Mucosa of descending colon (tissue), 3 donors: ENCODE measurements around the gene PRSS33. TPM values are rescaled to one million over a fixed set of nuclear protein-coding genes. Genes with fewer than 3 reads are reported as not detected.

Source experiments
- ATAC-seq: fragments of 200-7000 bp; cut with Tn5 transposase; one replicate; pipeline ENCODE4 v1.9.1; 2020; ENCODE audit warnings: mild to moderate bottlenecking, moderate library complexity
- DNase-seq, 3 donors: peaks; one replicate each; pipeline ENCODE4 v3.0.0-alpha.2; 2020
- H3K36me3 ChIP-seq: fragments of 200-600 bp; one replicate; pipeline ENCODE4 v1.8.0; 2021; ENCODE audit warnings: low read depth, mild to moderate bottlenecking
- H3K4me1 ChIP-seq: fragments of 200-600 bp; one replicate; pipeline ENCODE4 v1.8.0; 2021; ENCODE audit warnings: low read depth, mild to moderate bottlenecking
- H3K4me3 ChIP-seq: fragments of 200-600 bp; one replicate; pipeline ENCODE4 v1.8.0; 2021; ENCODE audit warnings: mild to moderate bottlenecking
- H3K9me3 ChIP-seq: fragments of 200-600 bp; one replicate; pipeline ENCODE4 v1.8.0; 2021; ENCODE audit warnings: mild to moderate bottlenecking
- CTCF ChIP-seq: fragments of 200-600 bp; IDR thresholded peaks from one replicate; pipeline ENCODE4 v1.8.0; 2022; ENCODE audit warnings: antibody characterized with exemption, mild to moderate bottlenecking
- intact Hi-C, 2 donors: fragments of 100-400 bp; cut with DNase I in 1 of 2; cut with micrococcal nuclease in 1 of 2; formaldehyde crosslinking; loops; one replicate each; pipeline versions ENCODE4 v1.11.0 to v1.11.1; 2022; cut with DNase I, micrococcal nuclease
- total RNA-seq, 3 donors: library from RNA; stranded (reverse); fragmentation: NEBNext Ultra II Directional in 2 of 3; extraction: Animal tissue kit (Norgen Biotek cat#: 25700) in 2 of 3; gene quantifications; one replicate each; pipeline versions ENCODE4 v1.2.1 to v1.2.4, GENCODE V29; 2021 to 2023
- donor health status: DM: no; HTN: no; CAD: no; lungs with moderate emphysema.
- donor health status: DM: no; HTN: no; CAD: no.
- donor health status: DM: no; HTN: yes; CAD: no.

Gene PRSS33
- total RNA-seq, 3 donors from 2014 or later, result not detected

DNA sequence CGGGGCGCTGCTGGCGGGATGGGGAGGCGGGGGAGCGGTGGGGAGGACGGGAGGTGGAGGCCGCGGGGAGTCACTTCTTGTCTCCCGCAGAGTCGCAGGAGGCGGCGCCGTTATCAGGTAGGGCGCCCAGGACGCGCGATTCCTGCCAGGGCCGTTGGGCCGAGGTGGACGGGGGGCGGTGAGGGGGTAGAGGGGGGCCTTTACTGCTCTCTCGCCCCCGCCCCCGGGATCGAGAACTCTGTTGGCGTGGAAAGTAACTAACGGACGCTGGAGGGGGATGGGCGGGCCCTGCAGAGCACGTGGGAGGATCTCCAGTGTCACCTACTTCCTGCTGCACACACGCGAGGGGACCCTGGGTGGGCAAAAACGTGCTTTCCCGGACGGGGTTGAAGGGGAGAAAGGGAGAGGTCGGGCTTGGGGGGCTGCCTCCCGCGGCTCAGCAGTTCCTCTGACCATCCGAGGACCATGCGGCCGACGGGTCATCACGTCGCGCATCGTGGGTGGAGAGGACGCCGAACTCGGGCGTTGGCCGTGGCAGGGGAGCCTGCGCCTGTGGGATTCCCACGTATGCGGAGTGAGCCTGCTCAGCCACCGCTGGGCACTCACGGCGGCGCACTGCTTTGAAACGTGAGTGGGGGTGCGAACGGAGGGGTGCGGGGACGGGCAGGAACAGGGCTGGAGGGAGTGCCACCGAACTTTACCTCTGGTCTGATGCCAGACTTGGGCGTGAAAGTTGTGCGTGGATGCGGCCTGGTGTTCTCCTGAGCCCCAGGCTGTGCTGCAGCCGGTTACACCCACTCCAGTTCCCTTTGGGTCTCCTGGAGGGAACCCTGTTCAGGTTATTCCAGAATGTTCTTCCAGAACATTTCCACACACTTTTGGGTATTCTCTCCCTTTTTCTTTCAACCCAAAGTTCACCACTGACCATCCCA is 30.2 kb upstream of the PRSS33 start:
- no peaks in the 10 kb centered on the region for H3K4me1 ChIP-seq
- no peak overlapping the region for H3K4me3 ChIP-seq
- no peaks in the 10 kb centered on the region for H3K9me3 ChIP-seq
- intact Hi-C loops, result no loop called here
- ATAC-seq (no peak), DNase-seq (peak in 1 of 3 donors; percentile 24)
- H3K36me3 ChIP-seq, result no peaks in the 10 kb centered on the region
- TF ChIP-seq CTCF, result no peak

DNA sequence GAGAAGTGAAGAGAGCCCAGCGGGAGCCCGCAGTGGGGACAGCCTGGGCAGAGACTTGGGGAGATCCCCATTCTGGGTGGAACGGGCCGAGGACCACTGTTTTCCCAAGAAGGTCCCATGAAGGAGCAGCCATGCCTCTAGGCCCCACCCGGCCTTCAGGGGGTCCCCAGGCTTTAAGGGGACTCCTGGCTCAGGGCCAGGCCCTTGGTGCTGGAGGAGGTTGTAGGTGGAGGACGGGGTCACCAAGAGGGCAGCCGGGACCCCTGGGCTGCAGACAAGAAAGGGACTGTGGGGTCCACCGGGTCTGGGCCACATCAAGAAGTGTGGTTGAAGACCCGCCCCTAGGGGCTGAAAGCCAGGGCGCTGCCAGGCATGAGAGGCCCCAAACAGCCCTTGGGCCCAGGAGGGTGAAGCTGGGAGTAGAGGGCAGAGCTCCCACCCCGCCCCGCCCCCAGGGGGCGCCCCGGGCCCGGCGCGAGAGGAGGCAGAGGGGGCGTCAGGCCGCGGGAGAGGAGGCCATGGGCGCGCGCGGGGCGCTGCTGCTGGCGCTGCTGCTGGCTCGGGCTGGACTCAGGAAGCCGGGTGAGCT is 29.5 kb upstream of the PRSS33 start, which contains the start of gene PRSS21:
PRSS21 (plus strand) TSS at position 487 of the 589 bp plus-strand sequence; CDS start at position 519, 32 bp downstream.
- H3K36me3 ChIP-seq, result no peaks in the 10 kb centered on the region
- no peaks in the 10 kb centered on the region for H3K9me3 ChIP-seq
- DNase-seq, result peak in 1 of 3 donors; percentile 32
- H3K4me1 ChIP-seq, result no peaks in the 10 kb centered on the region
- peak; percentile 47 for ATAC-seq
- no peak within 1 kb of the TSS for H3K4me3 ChIP-seq
- intact Hi-C loops, result no loop called here
- no peak for TF ChIP-seq CTCF

DNA sequence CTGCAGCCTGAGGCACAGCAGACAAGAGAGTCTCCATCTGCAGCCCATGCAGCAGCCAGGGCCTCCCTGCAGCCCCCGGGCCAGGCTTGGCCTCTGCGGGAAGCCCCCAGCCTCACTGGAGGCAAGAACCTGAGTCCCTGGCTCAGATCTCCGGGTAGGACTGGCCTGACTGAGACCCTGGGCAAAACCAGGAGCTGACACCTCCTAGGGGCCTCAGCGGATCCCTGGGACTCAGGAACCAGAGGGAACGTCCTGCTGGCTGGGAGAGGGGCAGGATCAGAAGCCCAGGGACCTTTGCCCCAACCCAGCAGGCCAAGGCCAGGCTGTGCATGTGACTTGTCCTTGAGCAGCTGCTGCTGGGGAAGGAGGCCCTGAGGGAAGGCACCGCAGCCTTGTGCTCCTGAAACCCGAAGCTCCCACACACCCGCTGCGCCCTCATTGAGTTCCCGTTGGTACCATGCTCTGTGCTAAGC is 28.0 kb upstream of the PRSS33 start:
- Histone ChIP-seq H3K4me1 (no peaks in the 10 kb centered on the region), H3K9me3 (no peaks in the 10 kb centered on the region), H3K36me3 (no peaks in the 10 kb centered on the region), H3K4me3 (no peak overlapping the region)
- intact Hi-C loops, result no loop called here
- ATAC-seq, result no peak
- TF ChIP-seq CTCF, result no peak
- peak in 1 of 3 donors; percentile 19 for DNase-seq

- peak in 1 of 3 donors; percentile 19 for DNase-seq
Observed at GRCh38 chr16:2814551-2815298, 27.4 kb upstream of the PRSS33 start.

More at GRCh38 chr16:2814551-2815298, 27.4 kb upstream of the PRSS33 start:
- H3K4me1 ChIP-seq, result no peaks in the 10 kb centered on the region
- no peak for TF ChIP-seq CTCF
- intact Hi-C loops, result no loop called here
- ATAC-seq, result peak; percentile 51
- H3K9me3 ChIP-seq, result no peaks in the 10 kb centered on the region
- H3K4me3 ChIP-seq, result no peak overlapping the region
- no peaks in the 10 kb centered on the region for H3K36me3 ChIP-seq
